Esophagus muscularis mucosa (tissue), 4 donors: ENCODE measurements around the gene KIF21B. TPM values are rescaled to one million over a fixed set of nuclear protein-coding genes. Genes with fewer than 3 reads are reported as not detected.

Experiments
- DNase-seq: peaks from one replicate; pipeline ENCODE4 v3.0.0-alpha.2; 2017; ENCODE audit errors: extremely low spot score
- H3K27ac ChIP-seq, 4 donors: fragments of 200-600 bp; sonication (generic); replicated peaks in 1 of 4; 1 replicate in 3 of 4; 2 replicates in 1 of 4; pipeline ENCODE4 v1.5.1; 2016 to 2019; ENCODE audit warnings: mild to moderate bottlenecking in 1 of 4
- H3K27me3 ChIP-seq, 4 donors: fragments of 200-600 bp; sonication (generic); one replicate each; pipeline versions ENCODE4 v1.5.1 to v1.6.0; 2016 to 2019
- H3K36me3 ChIP-seq, 4 donors: fragments of 200-600 bp; sonication (generic); one replicate each; pipeline ENCODE4 v1.5.1; 2016 to 2019
- H3K4me1 ChIP-seq, 4 donors: fragments of 200-600 bp; sonication (generic); one replicate each; pipeline ENCODE4 v1.5.1; 2016 to 2019
- H3K4me3 ChIP-seq, 4 donors: fragments of 200-600 bp; sonication (generic); 1 replicate in 2 of 4; 2 replicates in 2 of 4; pipeline ENCODE4 v1.5.1; 2016 to 2019; ENCODE audit warnings: mild to moderate bottlenecking in 4 of 4, moderate library complexity in 1 of 4
- H3K9me3 ChIP-seq, 4 donors: fragments of 200-600 bp; sonication (generic); 1 replicate in 3 of 4; 2 replicates in 1 of 4; pipeline ENCODE4 v1.5.1; 2016 to 2019
- CTCF ChIP-seq, 3 experiments: fragments of 200-600 bp in 2 of 3; fragments of 450-650 bp in 1 of 3; sonication (generic) in 2 of 3; IDR thresholded peaks; one replicate each; pipeline ENCODE4 v1.5.1; 2017 to 2019; ENCODE audit warnings: antibody characterized with exemption in 3 of 3, mild to moderate bottlenecking in 2 of 3, moderate library complexity in 1 of 3
- EP300 ChIP-seq: sonication (generic); formaldehyde crosslinking; IDR thresholded peaks from one replicate; pipeline ENCODE4 v1.6.1; 2017; ENCODE audit warnings: antibody characterized with exemption
- POLR2A ChIP-seq: fragments of 450-650 bp; IDR thresholded peaks from one replicate; pipeline ENCODE4 v1.6.1; 2017; ENCODE audit warnings: antibody characterized with exemption, moderate library complexity, mild to moderate bottlenecking, low read depth
- POLR2AphosphoS5 ChIP-seq, 2 donors: sonication (generic); formaldehyde crosslinking; IDR thresholded peaks; one replicate each; pipeline ENCODE4 v1.6.1; 2017; ENCODE audit warnings: antibody characterized with exemption in 2 of 2
- WGBS: methylation state at CpG from one replicate; pipeline ENCODE4 v1.1.5; 2018; 5-methylcytosine and 5-hydroxymethylcytosine counted together
- intact Hi-C: fragments of 100-400 bp; cut with DNase I; formaldehyde crosslinking; loops from one replicate; pipeline ENCODE4 v1.15.1; 2023
- total RNA-seq, 4 donors: library from RNA; depleted of rRNA; stranded (reverse); fragments of >200 nt; gene quantifications; one replicate each; pipeline versions ENCODE4 v1.1.0 to v1.2.1, GENCODE V29; 2016

KIF21B gene
- total RNA-seq, 4 donors from 2014 or later = 1.6 to 2.5 (median 1.9) TPM

DNA sequence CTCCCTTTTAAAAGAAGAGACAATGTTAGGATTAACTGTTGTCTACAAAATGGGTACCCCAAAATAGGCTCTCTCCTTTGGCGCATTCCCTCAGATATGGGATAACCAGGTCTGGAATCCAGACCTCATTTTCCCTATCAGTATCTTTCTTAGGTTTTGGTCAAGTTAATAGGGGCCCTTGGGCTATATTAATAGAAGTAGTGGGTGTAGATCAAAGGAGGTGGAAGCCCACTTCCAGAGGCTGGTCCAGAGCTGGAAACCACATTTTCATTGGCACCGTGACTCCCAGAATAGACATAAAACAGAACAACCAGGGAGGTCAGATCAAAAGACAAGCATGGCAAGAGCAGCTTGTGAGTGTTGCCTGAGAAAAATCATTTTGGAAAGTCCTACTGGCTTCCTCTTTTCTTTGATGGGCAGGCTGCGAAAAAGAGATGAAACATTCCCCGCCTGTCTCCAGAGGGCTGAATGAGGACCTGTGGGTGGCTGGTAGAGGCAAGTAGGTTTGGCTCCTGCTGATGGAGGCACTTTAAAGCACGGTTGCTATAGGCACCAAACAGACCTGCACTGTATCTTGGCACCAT lies 25.8 kb upstream of the KIF21B start:
- WGBS = 86% methylated on average over 5 of the region's 5 CpGs
- no peaks in the 10 kb centered on the region for H3K9me3 ChIP-seq
- DNase-seq = no peak
- intact Hi-C loops = no loop called here
- H3K4me1 ChIP-seq = peaks cover 0 to 21% (median 15%) of the 10 kb centered on the region in 4 donors
- no peaks in the 10 kb centered on the region for H3K36me3 ChIP-seq
- H3K27me3 ChIP-seq = no peaks in the 10 kb centered on the region
- no peak overlapping the region for H3K27ac ChIP-seq
- H3K4me3 ChIP-seq = no peak overlapping the region
- no peak for TF ChIP-seq POLR2A
- TF ChIP-seq POLR2AphosphoS5 (IDR thresholded peaks at IDR 0.05) = no peak
- TF ChIP-seq CTCF (IDR thresholded peaks at IDR 0.05) = no peak
- no peak for TF ChIP-seq EP300

- H3K4me1 ChIP-seq = peaks cover 0 to 18% (median 14%) of the 10 kb centered on the region in 4 donors
- H3K36me3 ChIP-seq = no peaks in the 10 kb centered on the region
- H3K4me3 ChIP-seq = no peak overlapping the region
- intact Hi-C loops = no loop called here
- no peak overlapping the region for H3K27ac ChIP-seq
- 92% methylated on average over 11 of the region's 13 CpGs for whole genome bisulfite sequencing
- no peaks in the 10 kb centered on the region for H3K9me3 ChIP-seq
- H3K27me3 ChIP-seq = no peaks in the 10 kb centered on the region
- TF ChIP-seq POLR2AphosphoS5 (IDR thresholded peaks at IDR 0.05) (no peak), POLR2A (no peak), EP300 (no peak), CTCF (IDR thresholded peaks at IDR 0.05) (no peak)
- no peak for DNase-seq
Observed at GRCh38 chr1:201048521-201048920, 25.0 kb upstream of the KIF21B start.

DNA sequence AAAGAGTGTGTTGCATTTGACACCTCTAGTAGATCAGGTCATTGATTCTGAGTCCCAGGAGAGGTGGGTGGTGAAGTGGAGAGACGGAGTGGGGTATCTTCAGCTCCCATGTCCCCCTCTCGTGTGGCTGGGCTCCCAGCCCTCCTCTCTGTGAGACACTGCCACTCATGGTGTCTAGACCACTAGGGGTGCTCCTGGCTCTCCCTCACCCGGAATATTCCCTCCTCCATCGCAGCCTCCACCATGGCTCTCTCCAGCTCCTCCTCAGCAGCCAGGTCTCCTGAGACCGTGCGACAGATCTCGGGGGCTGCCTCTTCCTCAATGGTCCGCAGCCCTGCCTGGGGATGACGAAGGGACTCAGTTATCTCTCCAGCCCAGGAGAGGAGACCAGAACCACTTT lies 20.6 kb upstream of the KIF21B start:
- no peaks in the 10 kb centered on the region for H3K36me3 ChIP-seq
- TF ChIP-seq POLR2AphosphoS5 (IDR thresholded peaks at IDR 0.05) (no peak), EP300 (no peak), CTCF (IDR thresholded peaks at IDR 0.05) (no peak), POLR2A (no peak)
- intact Hi-C loops = no loop called here
- peaks cover 0 to 7% (median 6%) of the 10 kb centered on the region in 4 donors for H3K4me1 ChIP-seq
- no peaks in the 10 kb centered on the region for H3K9me3 ChIP-seq
- no peak overlapping the region for H3K27ac ChIP-seq
- H3K4me3 ChIP-seq = no peak overlapping the region
- no peak for DNase-seq
- WGBS = 93% methylated on average over 9 of the region's 9 CpGs
- H3K27me3 ChIP-seq = no peaks in the 10 kb centered on the region

DNA sequence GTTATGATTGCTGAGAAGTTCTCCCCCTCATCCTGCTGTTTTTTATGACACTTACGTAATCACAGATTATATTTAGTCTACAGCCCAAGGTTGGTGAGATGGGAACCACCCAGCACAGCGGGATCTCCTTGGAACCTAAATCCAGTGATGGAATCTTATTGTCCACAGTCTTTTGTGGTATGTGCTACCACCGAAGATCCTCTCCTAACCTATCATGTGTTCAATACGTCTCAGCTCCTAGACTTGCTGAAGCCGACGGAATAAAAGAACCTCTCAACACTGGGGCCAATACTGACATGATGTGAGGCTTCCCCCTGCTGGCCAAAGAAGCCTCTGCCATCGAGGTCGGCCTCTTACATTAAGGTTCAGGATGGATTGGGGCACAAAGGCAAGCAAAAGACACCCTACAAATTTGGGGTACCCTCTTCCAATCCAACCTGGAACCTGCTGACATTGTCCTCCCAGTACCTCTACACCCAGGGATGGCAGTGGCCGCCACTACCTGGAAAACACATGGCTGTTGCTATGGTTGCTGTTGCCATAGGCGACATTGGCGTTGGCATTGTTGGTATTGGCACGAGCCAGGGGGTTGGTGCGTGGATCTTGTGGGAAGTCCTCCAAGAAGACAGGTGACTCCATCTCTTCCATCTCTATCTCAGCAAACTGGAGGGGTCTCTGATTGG lies 19.4 kb upstream of the KIF21B start:
- intact Hi-C loops = loop anchor here (2.0 kb wide), 1 partner anchor 70 kb away; no protein-coding TSS in a partner anchor
- 26% methylated on average over 12 of the region's 13 CpGs for WGBS
- TF ChIP-seq CTCF (IDR thresholded peaks at IDR 0.05) = peak; percentile 65 to 82 (median 75)
- TF ChIP-seq POLR2AphosphoS5 (IDR thresholded peaks at IDR 0.05) = no peak

More for the DNA sequence above, 19.4 kb upstream of the KIF21B start:
- H3K4me3 ChIP-seq = no peak overlapping the region
- no peak overlapping the region for H3K27ac ChIP-seq
- no peaks in the 10 kb centered on the region for H3K9me3 ChIP-seq
- no peaks in the 10 kb centered on the region for H3K27me3 ChIP-seq
- DNase-seq = no peak
- H3K4me1 ChIP-seq = peaks cover 0 to 7% (median 6%) of the 10 kb centered on the region in 4 donors
- H3K36me3 ChIP-seq = no peaks in the 10 kb centered on the region
